Midbrain (tissue), 1 donor: ENCODE results near the gene TPP1.

ENCODE experiments used
- DNase-seq: peaks from one replicate; lab custom pipeline; 2025; lab: John Stamatoyannopoulos, UW

The TPP1 gene

DNA sequence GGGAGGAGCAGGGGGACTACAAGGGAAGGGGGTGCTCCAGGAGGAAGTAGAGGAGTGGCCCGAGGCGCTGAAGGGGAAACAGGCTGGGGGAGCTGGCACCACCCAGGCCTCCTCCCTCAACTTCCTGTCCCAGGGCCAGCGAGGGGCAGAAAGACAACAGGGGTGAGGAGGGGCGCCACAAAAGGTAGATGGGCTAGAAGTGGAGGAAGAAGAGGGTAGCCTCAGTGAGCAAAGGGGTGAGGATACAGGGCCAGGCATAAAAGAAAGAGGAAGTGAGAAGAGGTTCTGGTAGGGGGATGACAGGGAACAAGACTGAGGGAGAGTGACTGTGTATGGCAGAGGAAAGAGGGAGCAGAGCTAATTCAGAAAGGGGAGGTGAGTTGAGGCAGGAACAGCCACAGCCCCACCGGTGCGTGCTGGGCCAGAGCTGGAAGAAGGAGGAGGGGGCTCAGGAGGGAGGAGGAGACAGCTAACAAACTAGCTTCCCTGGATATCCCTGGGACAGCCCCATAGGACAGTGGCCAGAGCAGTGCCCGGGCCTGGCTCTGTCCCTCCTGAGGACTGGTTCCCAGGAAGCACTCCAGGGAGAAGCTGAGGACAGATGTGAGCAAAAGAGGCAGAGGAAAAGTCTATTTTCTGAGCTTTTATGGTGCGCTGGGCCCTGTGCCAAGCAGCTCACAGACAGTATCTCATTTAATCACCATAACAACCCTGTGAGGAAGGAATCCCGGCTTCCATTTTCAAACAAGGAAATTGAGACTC, 27.9 kb upstream of the TPP1 start:
- no peak for DNase-seq

DNA sequence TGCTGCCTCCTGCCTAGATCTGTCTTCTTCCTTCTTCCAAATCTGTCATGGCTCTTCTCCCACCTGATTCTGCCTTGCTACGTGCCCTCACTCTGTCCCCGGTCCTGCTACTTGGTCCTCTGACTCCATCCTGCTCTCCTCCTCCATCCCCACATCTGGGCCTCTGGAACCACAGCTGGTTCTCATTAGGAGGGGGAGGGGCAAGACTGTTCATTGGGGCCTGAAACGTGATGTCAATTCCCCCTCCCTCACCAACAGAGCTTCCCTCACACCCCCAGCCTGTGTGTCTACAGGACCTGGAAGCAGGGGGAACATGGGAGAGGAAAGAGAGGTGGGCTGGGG, 27.3 kb upstream of the TPP1 start:
- DNase-seq: no peak

DNA sequence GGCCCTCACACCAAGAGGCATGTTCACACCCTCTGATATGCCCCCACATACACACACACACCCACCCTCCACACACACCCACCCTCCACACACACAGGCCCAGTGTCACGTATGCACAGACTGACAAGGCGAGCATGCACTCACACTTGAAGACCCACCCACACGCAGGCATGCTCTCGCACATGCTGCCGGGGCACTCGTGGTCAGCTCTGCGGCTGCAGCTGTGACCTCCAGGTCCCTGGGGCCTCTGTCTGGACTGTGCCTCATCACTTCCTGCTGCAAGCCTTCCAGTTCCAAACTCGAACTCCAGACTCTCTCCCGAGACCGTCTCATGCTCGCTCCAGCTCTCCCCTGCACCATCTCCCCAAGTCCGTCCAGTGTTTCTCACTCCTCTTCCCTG, 26.8 kb upstream of the TPP1 start:
- no peak for DNase-seq

- no peak for DNase-seq
Observed at GRCh38 chr11:6642957-6643356, 23.7 kb upstream of the TPP1 start.

GRCh38 chr11:6640985-6641701, 21.9 kb upstream of the TPP1 start:
- DNase-seq: peak; percentile 53

GRCh38 chr11:6640036-6640984, 21.1 kb upstream of the TPP1 start:
- DNase-seq: no peak

- DNase-seq: no peak
Observed at GRCh38 chr11:6638429-6638828, 19.2 kb upstream of the TPP1 start.

DNA sequence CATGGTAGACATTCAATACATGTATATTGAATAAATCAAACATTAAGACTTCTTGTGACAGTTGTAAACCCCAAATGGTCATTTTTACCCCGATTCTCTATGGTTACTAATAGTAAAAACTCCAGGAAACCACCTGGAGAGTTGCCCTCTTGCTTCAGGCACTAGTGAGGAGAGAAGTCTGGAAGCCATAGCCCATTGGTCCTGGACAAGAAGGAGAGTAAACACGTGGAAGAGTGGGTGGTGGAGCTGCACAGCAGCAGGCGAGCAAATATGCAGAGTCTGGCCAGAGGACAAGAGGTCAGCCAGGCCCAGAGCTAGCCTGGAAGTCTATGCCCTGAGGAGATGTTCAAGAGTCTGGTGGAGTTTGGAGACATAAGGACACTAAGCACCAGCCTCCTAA, 18.6 kb upstream of the TPP1 start:
- no peak for DNase-seq

- DNase-seq: no peak
Observed at GRCh38 chr11:6636480-6636879, 17.3 kb upstream of the TPP1 start.

- DNase-seq: peak; percentile 85
Observed at GRCh38 chr11:6635082-6635932, 16.1 kb upstream of the TPP1 start.

DNA sequence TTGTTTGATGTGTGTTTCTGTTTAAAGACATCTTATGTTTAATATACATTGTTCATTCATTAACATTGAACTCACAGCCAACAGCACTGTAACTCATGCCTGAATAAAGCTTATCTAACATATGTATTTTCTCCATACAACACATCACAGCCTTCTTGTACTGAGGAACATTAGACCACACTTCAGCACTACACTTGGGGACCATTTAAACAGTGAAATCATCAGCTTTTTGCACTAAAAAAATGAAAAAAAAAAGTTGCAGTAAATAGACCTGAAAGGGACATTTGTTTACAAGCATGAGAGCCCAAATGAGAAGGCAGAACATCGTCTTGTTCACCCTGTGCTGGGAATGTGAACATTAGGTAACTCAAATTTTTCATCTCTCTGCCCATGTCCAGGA, 15.3 kb upstream of the TPP1 start:
- DNase-seq: no peak

- DNase-seq: no peak
Observed at GRCh38 chr11:6633422-6634408, 14.5 kb upstream of the TPP1 start.

DNA sequence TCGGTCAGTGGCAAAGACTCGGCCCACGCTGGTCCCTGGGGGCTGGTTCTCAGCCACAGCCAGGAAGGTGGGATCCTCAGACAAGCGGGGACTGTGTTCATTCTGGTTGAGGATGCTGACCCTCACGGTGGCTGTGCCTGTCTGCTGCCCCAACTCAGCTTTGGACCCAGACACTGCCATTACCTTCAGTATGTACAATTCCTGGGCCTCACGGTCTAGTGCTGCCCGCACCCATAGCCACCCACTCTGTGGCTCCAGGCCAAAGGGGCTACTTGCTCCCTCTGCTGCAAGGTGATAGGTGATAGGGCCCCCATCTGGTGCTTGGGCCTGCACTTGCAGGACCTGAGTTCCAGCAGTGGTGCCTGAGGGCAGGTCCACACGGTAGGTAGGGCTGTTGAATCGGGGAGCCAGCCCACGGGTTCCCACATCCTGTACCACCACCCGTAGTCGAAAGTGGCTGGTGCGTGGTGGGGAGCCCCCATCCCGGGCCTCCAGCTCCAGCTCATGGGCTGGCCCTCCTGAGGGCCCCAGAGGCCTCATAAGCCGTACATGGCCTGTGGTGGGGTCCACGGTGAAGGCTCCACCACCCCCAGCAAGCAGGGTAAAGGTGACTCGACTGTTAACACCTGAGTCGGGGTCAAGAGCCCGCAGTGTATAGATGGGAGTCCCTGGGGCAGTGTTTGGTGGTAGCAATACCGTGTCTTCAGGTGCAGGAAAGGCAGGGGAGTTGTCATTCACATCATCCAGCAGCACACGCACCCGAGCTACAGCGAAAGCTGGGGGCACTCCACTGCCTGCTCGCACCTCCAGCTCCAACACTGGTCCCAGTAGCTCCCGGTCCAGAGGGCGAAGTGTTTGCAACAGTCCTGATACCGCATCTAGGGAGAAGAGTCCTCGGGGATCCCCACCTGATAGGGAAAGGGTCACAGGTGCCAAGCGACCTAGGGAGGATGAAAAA, 13.2 kb upstream of the TPP1 start:
- DNase-seq: no peak

DNA sequence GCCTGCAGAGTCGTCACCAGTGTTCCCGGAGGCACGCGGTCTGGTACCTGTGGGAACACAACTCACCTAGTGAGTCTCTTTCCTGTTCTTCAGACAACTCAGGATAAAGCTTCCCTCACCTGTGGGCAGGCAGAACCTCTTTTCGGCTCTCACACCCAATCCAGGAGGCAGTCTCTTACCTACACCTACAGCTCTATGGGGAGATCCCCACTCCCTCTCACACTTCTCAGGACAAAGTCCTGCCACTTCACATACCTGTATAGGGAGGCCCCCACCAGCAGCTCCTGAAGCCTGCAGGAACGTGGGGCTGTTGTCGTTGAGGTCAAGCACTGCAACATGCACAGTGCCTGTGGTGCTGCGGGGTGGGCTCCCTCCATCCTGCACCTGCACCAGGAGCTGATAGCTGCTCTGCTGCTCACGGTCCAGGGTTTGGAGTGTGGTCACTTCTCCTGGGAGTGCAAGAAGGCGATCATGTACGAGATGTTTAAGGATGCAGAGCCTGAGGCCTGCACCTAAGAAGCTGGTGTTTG, 12.2 kb upstream of the TPP1 start:
- no peak for DNase-seq

GRCh38 chr11:6630632-6631291, 11.5 kb upstream of the TPP1 start:
- no peak for DNase-seq

GRCh38 chr11:6629892-6630631, 10.8 kb upstream of the TPP1 start:
- DNase-seq: no peak

- no peak for DNase-seq
Observed at GRCh38 chr11:6629573-6629891, 10.3 kb upstream of the TPP1 start.

GRCh38 chr11:6628526-6628925, 9.3 kb upstream of the TPP1 start:
- no peak for DNase-seq
